Lower leg skin (tissue), 4 donors: ENCODE measurements around the gene PRSS1. TPM values are rescaled to one million over a fixed set of nuclear protein-coding genes. Genes with fewer than 3 reads are reported as not detected.

Experiments
- DNase-seq, 2 donors: peaks; one replicate each; pipeline ENCODE4 v3.0.0-alpha.2; 2019; ENCODE audit warnings: low spot score in 2 of 2
- H3K4me3 ChIP-seq: fragments of 200-600 bp; sonication (generic); 2 replicates; pipeline ENCODE4 v1.5.1; 2017; ENCODE audit warnings: mild to moderate bottlenecking, low read depth; ENCODE audit not compliant: poor library complexity, severe bottlenecking
- POLR2A ChIP-seq, 2 donors: fragments of 450-650 bp; IDR thresholded peaks; one replicate each; pipeline ENCODE4 v1.6.1; 2016 to 2017; ENCODE audit warnings: antibody characterized with exemption in 2 of 2, mild to moderate bottlenecking in 1 of 2, moderate library complexity in 1 of 2
- WGBS, 2 donors: methylation state at CpG; one replicate each; pipeline ENCODE4 v1.1.5; 2018; 5-methylcytosine and 5-hydroxymethylcytosine counted together
- intact Hi-C: fragments of 100-400 bp; cut with DNase I; formaldehyde crosslinking; loops from one replicate; pipeline ENCODE4 v1.15.0; 2023; ENCODE audit warnings: low total_unique reads
- total RNA-seq, 4 donors: library from RNA; depleted of rRNA; stranded (reverse); fragments of >200 nt; gene quantifications; one replicate each; pipeline ENCODE4 v1.1.0, GENCODE V29; 2016
- TF ChIP-seq, protein P1 (sequence below), 3 donors: fragments of 450-650 bp; IDR thresholded peaks; one replicate each; pipeline ENCODE4 v1.5.1; 2016; ENCODE audit warnings: antibody characterized with exemption in 3 of 3, mild to moderate bottlenecking in 3 of 3, moderate library complexity in 2 of 3

The PRSS1 gene
- total RNA-seq, 4 donors from 2014 or later: 3.0 TPM; not detected in 3

DNA sequence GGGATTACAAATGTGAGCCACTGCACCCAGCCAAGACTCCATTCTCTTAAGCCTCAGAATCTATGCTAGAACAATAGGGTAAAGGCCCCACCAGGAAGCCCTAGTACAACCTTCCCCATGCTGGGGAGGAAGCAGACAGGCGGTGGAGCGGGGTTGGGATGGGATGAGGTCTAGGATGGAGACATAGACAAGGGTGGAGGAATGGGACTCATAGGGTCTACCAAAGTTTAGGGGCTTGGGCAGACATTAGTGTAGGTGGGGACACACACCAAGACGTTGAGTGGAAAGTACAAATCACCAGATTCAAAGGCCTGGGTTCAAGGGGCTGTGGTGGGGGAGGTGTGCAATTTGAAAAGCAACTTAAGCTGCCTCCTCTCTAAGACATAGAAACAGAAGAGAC lies 40.8 kb downstream of the PRSS1 start:
- intact Hi-C loops: no loop called here
- no peak overlapping the region for H3K4me3 ChIP-seq
- no peak for TF ChIP-seq POLR2A (IDR thresholded peaks at IDR 0.05)
- TF ChIP-seq, protein P1, sequence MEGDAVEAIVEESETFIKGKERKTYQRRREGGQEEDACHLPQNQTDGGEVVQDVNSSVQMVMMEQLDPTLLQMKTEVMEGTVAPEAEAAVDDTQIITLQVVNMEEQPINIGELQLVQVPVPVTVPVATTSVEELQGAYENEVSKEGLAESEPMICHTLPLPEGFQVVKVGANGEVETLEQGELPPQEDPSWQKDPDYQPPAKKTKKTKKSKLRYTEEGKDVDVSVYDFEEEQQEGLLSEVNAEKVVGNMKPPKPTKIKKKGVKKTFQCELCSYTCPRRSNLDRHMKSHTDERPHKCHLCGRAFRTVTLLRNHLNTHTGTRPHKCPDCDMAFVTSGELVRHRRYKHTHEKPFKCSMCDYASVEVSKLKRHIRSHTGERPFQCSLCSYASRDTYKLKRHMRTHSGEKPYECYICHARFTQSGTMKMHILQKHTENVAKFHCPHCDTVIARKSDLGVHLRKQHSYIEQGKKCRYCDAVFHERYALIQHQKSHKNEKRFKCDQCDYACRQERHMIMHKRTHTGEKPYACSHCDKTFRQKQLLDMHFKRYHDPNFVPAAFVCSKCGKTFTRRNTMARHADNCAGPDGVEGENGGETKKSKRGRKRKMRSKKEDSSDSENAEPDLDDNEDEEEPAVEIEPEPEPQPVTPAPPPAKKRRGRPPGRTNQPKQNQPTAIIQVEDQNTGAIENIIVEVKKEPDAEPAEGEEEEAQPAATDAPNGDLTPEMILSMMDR (IDR thresholded peaks at IDR 0.05): no peak
- DNase-seq: no peak
- WGBS, 2 donors: 87 to 90% methylated on average over 3 of the region's 3 CpGs

DNA sequence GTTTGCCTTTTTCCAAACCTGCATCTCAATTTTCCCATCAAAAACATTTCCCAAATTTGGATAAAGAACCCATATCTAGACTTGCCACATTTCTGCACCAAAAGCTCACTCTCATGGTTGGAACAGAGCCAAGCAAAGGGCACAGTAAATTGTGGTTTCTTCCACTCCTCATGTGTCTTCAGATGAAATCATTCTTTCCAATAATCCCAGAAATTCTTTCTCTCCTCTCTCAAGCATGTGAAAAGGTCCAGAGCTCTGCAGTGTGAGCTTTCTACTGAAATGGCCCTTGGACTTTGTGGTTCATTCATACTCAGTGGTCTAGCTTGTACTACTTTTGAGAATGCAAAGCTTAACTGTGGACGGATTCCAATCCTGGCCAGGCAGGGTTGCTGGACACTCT lies 41.3 kb downstream of the PRSS1 start:
- DNase-seq: no peak
- WGBS, 2 donors: 95 to 100% methylated on average over 1 of the region's 1 CpG
- no peak for TF ChIP-seq POLR2A (IDR thresholded peaks at IDR 0.05)
- TF ChIP-seq, protein P1 (IDR thresholded peaks at IDR 0.05): no peak
- no peak overlapping the region for H3K4me3 ChIP-seq
- intact Hi-C loops: no loop called here

DNA sequence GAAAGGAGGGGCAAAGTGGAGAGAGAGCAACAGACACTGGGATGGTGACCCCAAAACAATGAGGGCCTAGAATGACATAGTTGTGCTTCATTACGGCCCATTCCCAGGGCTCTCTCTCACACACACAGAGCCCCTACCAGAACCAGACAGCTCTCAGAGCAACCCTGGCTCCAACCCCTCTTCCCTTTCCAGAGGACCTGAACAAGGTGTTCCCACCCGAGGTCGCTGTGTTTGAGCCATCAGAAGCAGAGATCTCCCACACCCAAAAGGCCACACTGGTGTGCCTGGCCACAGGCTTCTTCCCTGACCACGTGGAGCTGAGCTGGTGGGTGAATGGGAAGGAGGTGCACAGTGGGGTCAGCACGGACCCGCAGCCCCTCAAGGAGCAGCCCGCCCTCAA lies 42.2 kb downstream of the PRSS1 start:
- 89 to 90% methylated on average over 4 to 6 of the region's 7 CpGs for WGBS, 2 donors

DNA sequence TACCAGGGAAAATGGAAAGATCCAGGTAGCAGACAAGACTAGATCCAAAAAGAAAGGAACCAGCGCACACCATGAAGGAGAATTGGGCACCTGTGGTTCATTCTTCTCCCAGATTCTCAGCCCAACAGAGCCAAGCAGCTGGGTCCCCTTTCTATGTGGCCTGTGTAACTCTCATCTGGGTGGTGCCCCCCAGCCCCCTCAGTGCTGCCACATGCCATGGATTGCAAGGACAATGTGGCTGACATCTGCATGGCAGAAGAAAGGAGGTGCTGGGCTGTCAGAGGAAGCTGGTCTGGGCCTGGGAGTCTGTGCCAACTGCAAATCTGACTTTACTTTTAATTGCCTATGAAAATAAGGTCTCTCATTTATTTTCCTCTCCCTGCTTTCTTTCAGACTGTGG lies 42.9 kb downstream of the PRSS1 start:
- intact Hi-C loops: no loop called here
- DNase-seq: no peak
- no peak overlapping the region for H3K4me3 ChIP-seq
- TF ChIP-seq POLR2A (IDR thresholded peaks at IDR 0.05): no peak
- TF ChIP-seq, protein P1 (IDR thresholded peaks at IDR 0.05): no peak
- 93 to 95% methylated on average over 1 of the region's 1 CpG for WGBS, 2 donors

More for the DNA sequence above, 42.2 kb downstream of the PRSS1 start:
- intact Hi-C loops: no loop called here
- H3K4me3 ChIP-seq: no peak overlapping the region
- no peak for DNase-seq
- no peak for TF ChIP-seq POLR2A (IDR thresholded peaks at IDR 0.05)
- TF ChIP-seq, protein P1 (IDR thresholded peaks at IDR 0.05): no peak

DNA sequence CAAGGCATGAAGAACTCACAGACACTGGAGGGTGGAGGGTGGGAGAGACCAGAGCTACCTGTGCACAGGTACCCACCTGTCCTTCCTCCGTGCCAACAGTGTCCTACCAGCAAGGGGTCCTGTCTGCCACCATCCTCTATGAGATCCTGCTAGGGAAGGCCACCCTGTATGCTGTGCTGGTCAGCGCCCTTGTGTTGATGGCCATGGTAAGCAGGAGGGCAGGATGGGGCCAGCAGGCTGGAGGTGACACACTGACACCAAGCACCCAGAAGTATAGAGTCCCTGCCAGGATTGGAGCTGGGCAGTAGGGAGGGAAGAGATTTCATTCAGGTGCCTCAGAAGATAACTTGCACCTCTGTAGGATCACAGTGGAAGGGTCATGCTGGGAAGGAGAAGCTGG lies 43.3 kb downstream of the PRSS1 start:
- 86 to 93% methylated on average over 2 of the region's 2 CpGs for WGBS, 2 donors
- no peak for DNase-seq
- H3K4me3 ChIP-seq: no peak overlapping the region
- intact Hi-C loops: no loop called here
- TF ChIP-seq POLR2A (IDR thresholded peaks at IDR 0.05): no peak
- TF ChIP-seq, protein P1 (IDR thresholded peaks at IDR 0.05): no peak

DNA sequence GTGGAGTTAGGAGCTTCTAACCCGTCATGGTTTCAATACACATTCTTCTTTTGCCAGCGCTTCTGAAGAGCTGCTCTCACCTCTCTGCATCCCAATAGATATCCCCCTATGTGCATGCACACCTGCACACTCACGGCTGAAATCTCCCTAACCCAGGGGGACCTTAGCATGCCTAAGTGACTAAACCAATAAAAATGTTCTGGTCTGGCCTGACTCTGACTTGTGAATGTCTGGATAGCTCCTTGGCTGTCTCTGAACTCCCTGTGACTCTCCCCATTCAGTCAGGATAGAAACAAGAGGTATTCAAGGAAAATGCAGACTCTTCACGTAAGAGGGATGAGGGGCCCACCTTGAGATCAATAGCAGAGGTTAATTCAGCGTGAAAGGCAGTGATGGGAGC lies 43.9 kb downstream of the PRSS1 start:
- no peak for DNase-seq
- TF ChIP-seq, protein P1 (IDR thresholded peaks at IDR 0.05): no peak
- TF ChIP-seq POLR2A (IDR thresholded peaks at IDR 0.05): no peak
- H3K4me3 ChIP-seq: no peak overlapping the region
- WGBS, 2 donors: 77 to 85% methylated on average over 5 of the region's 5 CpGs
- intact Hi-C loops: no loop called here
